H1 (cell line): ENCODE measurements around the gene GAPT. TPM values are rescaled to one million over a fixed set of nuclear protein-coding genes. Genes with fewer than 3 reads are reported as not detected.

Experiments used
- CTCF ChIA-PET: fragments of 300-600 bp; sonication (Branson Sonifier 250); formaldehyde crosslinking; loops from one replicate; lab custom pipeline; 2021; ENCODE audit not compliant: partially characterized antibody; lab: Charles Lee
- POLR2A ChIA-PET: fragments of 300-600 bp; sonication (Branson Sonifier 250); formaldehyde crosslinking; loops from one replicate; lab custom pipeline; 2021; ENCODE audit warnings: inconsistent platforms; ENCODE audit not compliant: partially characterized antibody; lab: Charles Lee
- DNase-seq, 2 experiments: peaks; one replicate each; pipeline versions ENCODE4 v3.0.0 to v3.0.0-alpha.2; 2010 to 2022; ENCODE audit warnings: low spot score in 2 of 2, low read depth in 1 of 2, mixed read lengths in 1 of 2
- FAIRE-seq: peaks from 2 replicates; lab custom pipeline; 2011; peaks lifted over from hg19 to GRCh38; lab: Jason Lieb, UNC
- H2AFZ ChIP-seq: 2 replicates; pipeline ENCODE4 v1.8.1; 2012; ENCODE audit warnings: low read length, inconsistent platforms
- H2AK5ac ChIP-seq: 2 replicates; pipeline ENCODE4 v1.6.1; 2013; ENCODE audit warnings: low read depth, low read length
- H2BK120ac ChIP-seq: replicated peaks from 2 replicates; pipeline ENCODE3; 2013; ENCODE audit warnings: low read depth, low read length, inconsistent platforms
- H2BK12ac ChIP-seq: 2 replicates; pipeline ENCODE4 v1.6.1; 2013; ENCODE audit warnings: low read depth, low read length
- H2BK15ac ChIP-seq: 2 replicates; pipeline ENCODE4 v1.6.1; 2013; ENCODE audit warnings: low read length
- H2BK20ac ChIP-seq: 2 replicates; pipeline ENCODE4 v1.6.1; 2013; ENCODE audit warnings: low read length
- H2BK5ac ChIP-seq: 2 replicates; pipeline ENCODE4 v1.6.1; 2013; ENCODE audit warnings: low read depth, low read length
- H3K14ac ChIP-seq: 2 replicates; pipeline ENCODE4 v1.6.1; 2013; ENCODE audit warnings: inconsistent platforms; ENCODE audit not compliant: insufficient read length
- H3K18ac ChIP-seq: 2 replicates; pipeline ENCODE4 v1.6.1; 2013; ENCODE audit warnings: low read length; ENCODE audit errors: extremely low read depth
- H3K23ac ChIP-seq: 2 replicates; pipeline ENCODE4 v1.6.1; 2013; ENCODE audit warnings: inconsistent platforms; ENCODE audit not compliant: insufficient read length
- H3K23me2 ChIP-seq: 2 replicates; pipeline ENCODE4 v1.6.1; 2013; ENCODE audit warnings: low read depth, low read length
- H3K27ac ChIP-seq: 2 replicates; pipeline ENCODE4 v1.6.1; 2011; ENCODE audit warnings: low read depth, low read length, inconsistent platforms
- H3K27me3 ChIP-seq, 4 experiments: replicated peaks in 1 of 4; 1 replicate in 1 of 4; 2 replicates in 3 of 4; pipeline versions ENCODE4 v1.6.1 to v1.8.1; 2011 to 2013; ENCODE audit warnings: low read length in 3 of 4, mild to moderate bottlenecking in 3 of 4, inconsistent platforms in 2 of 4, mixed read lengths in 2 of 4, moderate library complexity in 1 of 4; ENCODE audit not compliant: control insufficient read depth in 3 of 4, insufficient read depth in 3 of 4; ENCODE audit errors: extremely low read depth in 1 of 4
- H3K36me3 ChIP-seq, 4 experiments: 2 replicates each; pipeline versions ENCODE4 v1.6.1 to v1.8.1; 2011 to 2013; ENCODE audit warnings: mild to moderate bottlenecking in 4 of 4, low read length in 3 of 4, moderate library complexity in 2 of 4, control low read depth in 1 of 4, inconsistent platforms in 1 of 4; ENCODE audit not compliant: insufficient read depth in 4 of 4, control insufficient read depth in 2 of 4
- H3K4ac ChIP-seq: replicated peaks from 2 replicates; pipeline ENCODE3; 2013; ENCODE audit warnings: low read length, low read depth, mixed read lengths, inconsistent platforms; ENCODE audit not compliant: insufficient read length
- H3K4me1 ChIP-seq, 4 experiments: replicated peaks in 1 of 4; 1 replicate in 1 of 4; 2 replicates in 3 of 4; pipeline versions ENCODE4 v1.6.1 to v1.8.1; 2011 to 2013; ENCODE audit warnings: low read length in 3 of 4, inconsistent platforms in 2 of 4, mixed read lengths in 1 of 4; ENCODE audit not compliant: insufficient read depth in 4 of 4, control insufficient read depth in 3 of 4
- H3K4me2 ChIP-seq, 2 experiments: 2 replicates each; pipeline versions ENCODE4 v1.6.1 to v1.8.1; 2011 to 2013; ENCODE audit warnings: low read depth in 2 of 2, low read length in 2 of 2, control low read depth in 1 of 2, inconsistent platforms in 1 of 2, mild to moderate bottlenecking in 1 of 2; ENCODE audit not compliant: insufficient read depth in 1 of 2
- H3K4me3 ChIP-seq, 4 experiments: fragments of 200-600, 300-600 bp in 1 of 4; sonication (generic), shearing (Covaris generic), sonication (Bioruptor Twin) in 1 of 4; 2 replicates each; pipeline versions ENCODE4 v1.5.1 to v1.8.1; 2011 to 2016; ENCODE audit warnings: low read length in 4 of 4, low read depth in 3 of 4, control low read depth in 2 of 4, inconsistent platforms in 2 of 4, mild to moderate bottlenecking in 2 of 4, mixed read lengths in 1 of 4, moderate library complexity in 1 of 4; ENCODE audit not compliant: insufficient read depth in 2 of 4; ENCODE audit errors: extremely low read depth in 1 of 4
- H3K56ac ChIP-seq: replicated peaks from 2 replicates; pipeline ENCODE3; 2013; ENCODE audit warnings: low read depth, mild to moderate bottlenecking, mixed read lengths, low read length, inconsistent platforms; ENCODE audit not compliant: insufficient read length
- H3K79me1 ChIP-seq: 2 replicates; pipeline ENCODE4 v1.6.1; 2013; ENCODE audit warnings: low read depth, low read length, control low read depth
- H3K79me2 ChIP-seq, 2 experiments: 2 replicates each; pipeline versions ENCODE4 v1.6.1 to v1.8.1; 2012 to 2013; ENCODE audit warnings: low read length in 2 of 2, mild to moderate bottlenecking in 2 of 2, inconsistent platforms in 1 of 2; ENCODE audit not compliant: insufficient read depth in 2 of 2, control insufficient read depth in 1 of 2
- H3K9ac ChIP-seq, 4 experiments: replicated peaks in 1 of 4; 1 replicate in 1 of 4; 2 replicates in 3 of 4; pipeline versions ENCODE4 v1.6.1 to v1.8.1; 2011 to 2013; ENCODE audit warnings: low read depth in 3 of 4, low read length in 3 of 4, control low read depth in 2 of 4, mild to moderate bottlenecking in 2 of 4, moderate library complexity in 2 of 4, inconsistent platforms in 1 of 4; ENCODE audit errors: extremely low read depth in 1 of 4
- H3K9me3 ChIP-seq, 2 experiments: 2 replicates each; pipeline versions ENCODE4 v1.6.1 to v1.8.1; 2012 to 2013; ENCODE audit warnings: mild to moderate bottlenecking in 2 of 2, moderate library complexity in 2 of 2, control low read depth in 1 of 2, inconsistent platforms in 1 of 2, low read depth in 1 of 2, low read length in 1 of 2, mixed read lengths in 1 of 2; ENCODE audit not compliant: insufficient read depth in 2 of 2
- H4K20me1 ChIP-seq, 2 experiments: replicated peaks in 1 of 2; 2 replicates each; pipeline versions ENCODE3 to v1.8.1; 2011 to 2013; ENCODE audit warnings: inconsistent platforms in 2 of 2, low read length in 2 of 2, mild to moderate bottlenecking in 1 of 2; ENCODE audit not compliant: insufficient read depth in 2 of 2, control insufficient read depth in 1 of 2
- H4K5ac ChIP-seq: 2 replicates; pipeline ENCODE4 v1.6.1; 2013; ENCODE audit warnings: low read length, low read depth, mixed read lengths, inconsistent platforms; ENCODE audit not compliant: insufficient read length
- H4K8ac ChIP-seq: 2 replicates; pipeline ENCODE4 v1.8.0; 2013; ENCODE audit warnings: mild to moderate bottlenecking, moderate library complexity, low read length, inconsistent platforms; ENCODE audit not compliant: insufficient read depth; ENCODE audit errors: extremely low read depth
- H4K91ac ChIP-seq: replicated peaks from 2 replicates; pipeline ENCODE3; 2013; ENCODE audit warnings: low read length, mixed read lengths, inconsistent platforms; ENCODE audit not compliant: insufficient read length
- MAFK ChIP-seq: IDR thresholded peaks from 2 replicates; pipeline ENCODE4 v1.6.1; 2012; ENCODE audit warnings: low read depth, mild to moderate bottlenecking, improper control_type of control experiment, low read length
- WGBS, 2 experiments: shearing (Covaris generic) in 1 of 2; methylation state at CpG; one replicate each; pipeline versions ENCODE4 v1.1.6 to v1.1.7; 2013 to 2015; ENCODE audit warnings: low lambda C conversion rate in 2 of 2, mixed read lengths in 2 of 2, inconsistent platforms in 1 of 2, low coverage in 1 of 2, missing lambda C conversion rate in 1 of 2; ENCODE audit not compliant: insufficient replicate concordance in 2 of 2, insufficient coverage in 1 of 2, insufficient read length in 1 of 2; ENCODE audit errors: extremely low coverage in 1 of 2, missing lambda C conversion rate in 1 of 2; 5-methylcytosine and 5-hydroxymethylcytosine counted together
- polyA plus RNA-seq, 7 experiments: library from polyadenylated mRNA; depleted of rRNA in 3 of 7; stranded (reverse) in 5 of 7; unstranded in 2 of 7; fragments of >200 nt in 5 of 7; fragments of 200-250 nt in 2 of 7; gene quantifications; 1 replicate in 5 of 7; 2 replicates in 1 of 7; 4 replicates in 1 of 7; pipeline versions ENCODE4 v1.2.1 to v1.2.3, GENCODE V29; 2011 to 2013; ENCODE audit warnings: missing spikeins in 2 of 7, mixed read lengths in 2 of 7
- total RNA-seq: library from RNA; stranded (reverse); fragmentation: NEBNext Ultra II Directional; extraction: Animal tissue kit (Norgen Biotek cat#: 25700); gene quantifications from 2 replicates; pipeline ENCODE4 v1.2.1, GENCODE V29; 2021
- TF ChIP-seq, protein P1 (sequence below): IDR thresholded peaks from 2 replicates; pipeline ENCODE4 v1.6.1; 2011; ENCODE audit warnings: low read depth, mild to moderate bottlenecking, low read length; ENCODE audit not compliant: insufficient read depth
- TF ChIP-seq, protein P2 (sequence below), 3 experiments: IDR thresholded peaks; 1 replicate in 2 of 3; 2 replicates in 1 of 3; pipeline versions ENCODE4 v1.5.1 to v1.6.1; 2011; ENCODE audit warnings: low read length in 3 of 3, mild to moderate bottlenecking in 3 of 3, inconsistent platforms in 2 of 3, low read depth in 1 of 3, moderate library complexity in 1 of 3; ENCODE audit not compliant: insufficient read depth in 1 of 3; ENCODE audit errors: control extremely low read depth in 1 of 3
- TF ChIP-seq, protein P3 (sequence below): IDR thresholded peaks from 2 replicates; pipeline ENCODE4 v1.6.1; 2012; ENCODE audit warnings: low read length, inconsistent platforms

Gene GAPT
- total and polyA plus RNA-seq, 2 of the 8 experiments (the other 6 are each of a cell fraction or from before 2014, with no cell fraction given), result not detected

DNA sequence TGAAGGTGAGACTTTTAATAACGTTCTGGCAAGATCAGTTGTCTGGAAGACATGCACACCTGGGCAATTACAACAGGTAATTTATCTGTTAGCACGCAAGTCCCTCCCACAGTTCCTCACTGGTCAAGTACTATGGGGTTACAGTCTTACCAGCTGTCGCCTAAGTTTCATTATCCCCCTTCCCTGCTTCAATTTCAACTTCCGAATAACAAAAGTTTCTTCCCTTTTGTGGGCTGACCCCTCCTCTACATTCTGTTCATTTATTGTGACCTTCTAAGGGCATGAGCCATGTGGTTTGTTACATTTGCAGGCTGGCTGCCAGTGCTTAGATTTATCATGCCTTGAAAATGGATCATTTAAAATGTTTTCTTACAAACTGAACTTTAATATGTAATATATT is 16.5 kb downstream of the GAPT start:
- Histone ChIP-seq H2BK120ac (no peak overlapping the region), H3K4ac (no peak overlapping the region), H2AK5ac (no peak overlapping the region), H3K18ac (no peak overlapping the region), H3K9ac (no peak overlapping the region), H2BK12ac (no peak overlapping the region), H2BK5ac (no peak overlapping the region), H3K79me1 (no peaks in the 10 kb centered on the region), H4K5ac (no peak overlapping the region), H2BK15ac (no peak overlapping the region), H3K4me2 (no peak overlapping the region), H3K4me1 (peaks cover 0 to 3% (median 0%) of the 10 kb centered on the region in 4 experiments; a peak in 1 of 7 replicates), H3K14ac (no peak overlapping the region), H3K56ac (no peak overlapping the region), H3K79me2 (no peaks in the 10 kb centered on the region), H3K36me3 (no peaks in the 10 kb centered on the region), H4K8ac (no peak overlapping the region), H4K20me1 (no peaks in the 10 kb centered on the region), H3K4me3 (no peak overlapping the region), H2AFZ (no peak overlapping the region; the same call in 1 of the 2 replicates), H3K27ac (no peak overlapping the region), H3K23me2 (no peaks in the 10 kb centered on the region), H3K27me3 (no peaks in the 10 kb centered on the region), H3K9me3 (no peaks in the 10 kb centered on the region), H4K91ac (no peak overlapping the region), H2BK20ac (no peak overlapping the region), H3K23ac (no peak overlapping the region)
- ChIA-PET POLR2A (no interaction called here), CTCF (interaction anchor here (4.2 to 7.5 kb wide), 2 partner anchors 11 to 342 kb away, joined by 16 to 60 read pairs; no protein-coding TSS in a partner anchor)
- FAIRE-seq (no peak), DNase-seq (no peak)
- WGBS, 2 experiments, result 76% methylated on average over 4 of the region's 4 CpGs; no CpG with 5 or more reads in 1 of the 2 experiments
- TF ChIP-seq, protein P1, sequence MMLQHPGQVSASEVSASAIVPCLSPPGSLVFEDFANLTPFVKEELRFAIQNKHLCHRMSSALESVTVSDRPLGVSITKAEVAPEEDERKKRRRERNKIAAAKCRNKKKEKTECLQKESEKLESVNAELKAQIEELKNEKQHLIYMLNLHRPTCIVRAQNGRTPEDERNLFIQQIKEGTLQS, result no peak
- TF ChIP-seq, protein P2, sequence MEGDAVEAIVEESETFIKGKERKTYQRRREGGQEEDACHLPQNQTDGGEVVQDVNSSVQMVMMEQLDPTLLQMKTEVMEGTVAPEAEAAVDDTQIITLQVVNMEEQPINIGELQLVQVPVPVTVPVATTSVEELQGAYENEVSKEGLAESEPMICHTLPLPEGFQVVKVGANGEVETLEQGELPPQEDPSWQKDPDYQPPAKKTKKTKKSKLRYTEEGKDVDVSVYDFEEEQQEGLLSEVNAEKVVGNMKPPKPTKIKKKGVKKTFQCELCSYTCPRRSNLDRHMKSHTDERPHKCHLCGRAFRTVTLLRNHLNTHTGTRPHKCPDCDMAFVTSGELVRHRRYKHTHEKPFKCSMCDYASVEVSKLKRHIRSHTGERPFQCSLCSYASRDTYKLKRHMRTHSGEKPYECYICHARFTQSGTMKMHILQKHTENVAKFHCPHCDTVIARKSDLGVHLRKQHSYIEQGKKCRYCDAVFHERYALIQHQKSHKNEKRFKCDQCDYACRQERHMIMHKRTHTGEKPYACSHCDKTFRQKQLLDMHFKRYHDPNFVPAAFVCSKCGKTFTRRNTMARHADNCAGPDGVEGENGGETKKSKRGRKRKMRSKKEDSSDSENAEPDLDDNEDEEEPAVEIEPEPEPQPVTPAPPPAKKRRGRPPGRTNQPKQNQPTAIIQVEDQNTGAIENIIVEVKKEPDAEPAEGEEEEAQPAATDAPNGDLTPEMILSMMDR (IDR thresholded peaks at IDR 0.05; ENCODE audit: control extremely low read depth in 1 of 3, insufficient read depth in 1 of 3, low read depth in 1 of 3, low read length in 3 of 3), result no peak
- TF ChIP-seq, protein P3, sequence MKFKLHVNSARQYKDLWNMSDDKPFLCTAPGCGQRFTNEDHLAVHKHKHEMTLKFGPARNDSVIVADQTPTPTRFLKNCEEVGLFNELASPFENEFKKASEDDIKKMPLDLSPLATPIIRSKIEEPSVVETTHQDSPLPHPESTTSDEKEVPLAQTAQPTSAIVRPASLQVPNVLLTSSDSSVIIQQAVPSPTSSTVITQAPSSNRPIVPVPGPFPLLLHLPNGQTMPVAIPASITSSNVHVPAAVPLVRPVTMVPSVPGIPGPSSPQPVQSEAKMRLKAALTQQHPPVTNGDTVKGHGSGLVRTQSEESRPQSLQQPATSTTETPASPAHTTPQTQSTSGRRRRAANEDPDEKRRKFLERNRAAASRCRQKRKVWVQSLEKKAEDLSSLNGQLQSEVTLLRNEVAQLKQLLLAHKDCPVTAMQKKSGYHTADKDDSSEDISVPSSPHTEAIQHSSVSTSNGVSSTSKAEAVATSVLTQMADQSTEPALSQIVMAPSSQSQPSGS, result no peak
- TF ChIP-seq MAFK, result no peak
